ENCODE measurements around the gene RHOD. TPM values are rescaled to one million over a fixed set of nuclear protein-coding genes. Genes with fewer than 3 reads are reported as not detected.

The RHOD gene
- total and polyA plus RNA-seq, 2 experiments from 2014 or later = 43.3 to 77.6 TPM

- WGBS (ENCODE audit: low lambda C conversion rate, missing lambda C conversion rate) = 92% methylated on average over 14 of the region's 14 CpGs
- no peak overlapping the region for H3K4me3 ChIP-seq
- H4K20me1 ChIP-seq (ENCODE audit: insufficient read depth, poor library complexity, severe bottlenecking) = no peaks in the 10 kb centered on the region
- H2AFZ ChIP-seq = no peak overlapping the region
- no peaks in the 10 kb centered on the region for H3K36me3 ChIP-seq (replicated peaks; ENCODE audit: insufficient read depth, low read depth)
- no peak overlapping the region for H3K4me2 ChIP-seq
- TF ChIP-seq CTCF (IDR thresholded peaks at IDR 0.05; ENCODE audit: poor library complexity) = no peak
- TF ChIP-seq EZH2phosphoT487 (IDR thresholded peaks at IDR 0.05; ENCODE audit: low read depth, severe bottlenecking, unreplicated experiment) = no peak
- TF ChIP-seq EZH2 (IDR thresholded peaks at IDR 0.05; ENCODE audit: borderline replicate concordance) = no peak
- H3K9me2 ChIP-seq (replicated peaks; ENCODE audit: insufficient read depth) = no peaks in the 10 kb centered on the region
- H3K4me1 ChIP-seq (ENCODE audit: insufficient read depth) = no peaks in the 10 kb centered on the region
- no peak for DNase-seq (ENCODE audit: low spot score)
- H3K9me3 ChIP-seq (ENCODE audit: low read depth) = no peaks in the 10 kb centered on the region
- H3K27ac ChIP-seq = no peak overlapping the region
- no peaks in the 10 kb centered on the region for H3K79me2 ChIP-seq
- no peaks in the 10 kb centered on the region for H3K27me3 ChIP-seq
Measured at GRCh38 chr11:67044496-67044895, 12.2 kb upstream of the RHOD start.

GRCh38 chr11:67045314-67045713 lies 11.3 kb upstream of the RHOD start:
- no peaks in the 10 kb centered on the region for H3K27me3 ChIP-seq

GRCh38 chr11:67048515-67049130 lies 8.0 kb upstream of the RHOD start:
- Histone ChIP-seq H3K4me1 (ENCODE audit: insufficient read depth) (no peaks in the 10 kb centered on the region), H4K20me1 (ENCODE audit: insufficient read depth, poor library complexity, severe bottlenecking) (no peaks in the 10 kb centered on the region), H3K9me2 (replicated peaks; ENCODE audit: insufficient read depth) (no peaks in the 10 kb centered on the region), H3K27me3 (no peaks in the 10 kb centered on the region), H3K4me3 (no peak overlapping the region), H3K79me2 (no peaks in the 10 kb centered on the region), H3K4me2 (no peak overlapping the region), H2AFZ (no peak overlapping the region), H3K9me3 (ENCODE audit: low read depth) (no peaks in the 10 kb centered on the region), H3K27ac (no peak overlapping the region), H3K36me3 (replicated peaks; ENCODE audit: insufficient read depth, low read depth) (no peaks in the 10 kb centered on the region)
- no peak for TF ChIP-seq EZH2 (IDR thresholded peaks at IDR 0.05; ENCODE audit: borderline replicate concordance)
- no peak for TF ChIP-seq EZH2phosphoT487 (IDR thresholded peaks at IDR 0.05; ENCODE audit: low read depth, severe bottlenecking, unreplicated experiment)
- TF ChIP-seq CTCF (IDR thresholded peaks at IDR 0.05; ENCODE audit: poor library complexity) = no peak
- DNase-seq (ENCODE audit: low spot score) = no peak
- WGBS (ENCODE audit: low lambda C conversion rate, missing lambda C conversion rate) = 93% methylated on average over 22 of the region's 22 CpGs

More at GRCh38 chr11:67045314-67045713, 11.3 kb upstream of the RHOD start:
- Histone ChIP-seq H2AFZ (no peak overlapping the region), H3K9me3 (ENCODE audit: low read depth) (no peaks in the 10 kb centered on the region), H3K4me2 (no peak overlapping the region), H3K36me3 (replicated peaks; ENCODE audit: insufficient read depth, low read depth) (no peaks in the 10 kb centered on the region), H3K4me1 (ENCODE audit: insufficient read depth) (no peaks in the 10 kb centered on the region), H3K9me2 (replicated peaks; ENCODE audit: insufficient read depth) (no peaks in the 10 kb centered on the region), H3K4me3 (no peak overlapping the region), H3K79me2 (no peaks in the 10 kb centered on the region), H3K27ac (no peak overlapping the region), H4K20me1 (ENCODE audit: insufficient read depth, poor library complexity, severe bottlenecking) (no peaks in the 10 kb centered on the region)
- WGBS (ENCODE audit: low lambda C conversion rate, missing lambda C conversion rate) = 87% methylated on average over 9 of the region's 14 CpGs
- DNase-seq (ENCODE audit: low spot score) = no peak
- TF ChIP-seq EZH2 (IDR thresholded peaks at IDR 0.05; ENCODE audit: borderline replicate concordance) = no peak
- TF ChIP-seq CTCF (IDR thresholded peaks at IDR 0.05; ENCODE audit: poor library complexity) = no peak
- TF ChIP-seq EZH2phosphoT487 (IDR thresholded peaks at IDR 0.05; ENCODE audit: low read depth, severe bottlenecking, unreplicated experiment) = no peak

Measured in hepatocyte (in vitro differentiated cells).